SK-N-SH (cell line): ENCODE measurements around the gene SPIN2A.

Source experiments
- CHD2 ChIP-seq: fragments of 150-350 bp; IDR thresholded peaks from 2 replicates; pipeline ENCODE4 v1.6.1; 2018; ENCODE audit warnings: low read length; ENCODE audit not compliant: partially characterized antibody
- CTCF ChIP-seq: fragments of 200-600 bp; sonication (generic); IDR thresholded peaks from 2 replicates; pipeline ENCODE4 v1.6.1; 2017; ENCODE audit warnings: antibody characterized with exemption, mild to moderate bottlenecking, moderate library complexity
- EP300 ChIP-seq, 2 experiments: IDR thresholded peaks; 2 replicates each; pipeline versions ENCODE4 v1.4.0 to v1.6.1; 2012; ENCODE audit warnings: borderline replicate concordance in 1 of 2, low read depth in 1 of 2, low read length in 1 of 2
- EZH2phosphoT487 ChIP-seq: fragments of 200-600 bp; sonication (generic); IDR thresholded peaks from 2 replicates; pipeline ENCODE4 v1.6.1; 2017; ENCODE audit warnings: low read depth, mixed run types, mild to moderate bottlenecking, antibody characterized with exemption, moderate library complexity, borderline replicate concordance
- FOXM1 ChIP-seq: IDR thresholded peaks from 2 replicates; pipeline ENCODE4 v1.4.0; 2012; ENCODE audit warnings: low read depth, mild to moderate bottlenecking
- GABPA ChIP-seq: IDR thresholded peaks from 2 replicates; pipeline ENCODE4 v1.4.0; 2012; ENCODE audit warnings: low read depth, mild to moderate bottlenecking
- MXI1 ChIP-seq: IDR thresholded peaks from 2 replicates; pipeline ENCODE4 v1.6.1; 2012; ENCODE audit warnings: mild to moderate bottlenecking, low read depth, low read length, improper control_type of control experiment
- POLR2AphosphoS5 ChIP-seq: IDR thresholded peaks from 2 replicates; pipeline ENCODE4 v1.6.1; 2012; ENCODE audit warnings: low read depth, low read length
- RAD21 ChIP-seq: IDR thresholded peaks from 2 replicates; pipeline ENCODE4 v1.6.1; 2012; ENCODE audit warnings: mild to moderate bottlenecking, low read length
- SIN3A ChIP-seq: IDR thresholded peaks from 2 replicates; pipeline ENCODE4 v1.6.1; 2012; ENCODE audit warnings: low read depth, mild to moderate bottlenecking, low read length, moderate library complexity, borderline replicate concordance
- TAF1 ChIP-seq: IDR thresholded peaks from 2 replicates; pipeline ENCODE4 v1.6.1; 2012; ENCODE audit warnings: low read depth, mild to moderate bottlenecking, low read length, moderate library complexity, borderline replicate concordance
- USF1 ChIP-seq: IDR thresholded peaks from 2 replicates; pipeline ENCODE4 v1.4.0; 2012; ENCODE audit warnings: low read depth, borderline replicate concordance
- YY1 ChIP-seq: IDR thresholded peaks from 2 replicates; pipeline ENCODE4 v1.4.0; 2012; ENCODE audit warnings: low read depth, mild to moderate bottlenecking

GRCh38 chrX:57135287-57135686, 1.9 kb downstream of the SPIN2A start:
- TF ChIP-seq CTCF (no peak), RAD21 (no peak), POLR2AphosphoS5 (no peak), SIN3A (no peak), FOXM1 (no peak), MXI1 (no peak), GABPA (no peak), EP300 (IDR thresholded peaks at IDR 0.05; ENCODE audit: borderline replicate concordance in 1 of 2, low read depth in 1 of 2, low read length in 1 of 2) (no peak), TAF1 (no peak), USF1 (no peak), EZH2phosphoT487 (no peak), YY1 (no peak), CHD2 (no peak)
